ENCODE data around the gene DHTKD1. TPM values are rescaled to one million over a fixed set of nuclear protein-coding genes. Genes with fewer than 3 reads are reported as not detected.

DHTKD1 gene
- total and polyA plus RNA-seq, 10 of the 15 experiments (the other 5 are each of a cell fraction or from before 2014, with no cell fraction given): 11.3 to 35.0 (median 26.9) TPM

- SMC1A ChIA-PET (ENCODE audit: uncharacterized antibody, unreplicated experiment): interaction anchor here (0.7 to 4.0 kb wide), 11 partner anchors 8 to 79 kb away, joined by 3 to 31 read pairs (median 3); partner anchors contain the start of gene DHTKD1
- DNase-seq (ENCODE audit: low read depth, low spot score) (peak; percentile 69), FAIRE-seq (peak; percentile 56), ATAC-seq (peak; percentile 51)
- no peaks in the 10 kb centered on the region for H3K9me3 ChIP-seq (replicated peaks; ENCODE audit: control insufficient read depth, insufficient read depth, low read length)
- no peaks in the 10 kb centered on the region for H3K27me3 ChIP-seq (replicated peaks in 1 of 2; ENCODE audit: control insufficient read depth in 2 of 2, insufficient read depth in 2 of 2, low read length in 1 of 2)
- no peaks in the 10 kb centered on the region for H4K20me1 ChIP-seq (ENCODE audit: control insufficient read depth, insufficient read depth)
- in situ Hi-C loops (cut with MboI): loop anchor here (10.0 kb wide), 1 partner anchor 874 kb away; no protein-coding TSS in a partner anchor
- peak overlapping the region; percentile 81 for H2AFZ ChIP-seq (ENCODE audit: control insufficient read depth, low read depth, low read length)
- H3K9ac ChIP-seq (ENCODE audit: control insufficient read depth, insufficient read depth, low read length): peak overlapping the region; percentile 61
- H3K4me3 ChIP-seq: peak overlapping the region; percentile 43; the same call in 1 of the 2 replicates
- H3K27ac ChIP-seq (ENCODE audit: control insufficient read depth, insufficient read depth): peak overlapping the region; percentile 88
- BruUV-seq (replicated peaks): no TSS peak
- H3K4me1 ChIP-seq (ENCODE audit: control insufficient read depth, insufficient read depth, low read length): peaks cover 53% of the 10 kb centered on the region
- POLR2A ChIA-PET: interaction anchor here (1.2 to 2.0 kb wide), 3 partner anchors 21 to 75 kb away, joined by 6 to 10 read pairs (median 7); no protein-coding TSS in a partner anchor
- no peaks in the 10 kb centered on the region for H3K79me2 ChIP-seq (ENCODE audit: control insufficient read depth, insufficient read depth, low read length)
- CTCF ChIA-PET: no interaction called here
- under 1% methylated on average over 8 of the region's 8 CpGs for WGBS (ENCODE audit: insufficient coverage, insufficient replicate concordance, low lambda C conversion rate, missing lambda C conversion rate)
- no peaks in the 10 kb centered on the region for H3K36me3 ChIP-seq (ENCODE audit: control insufficient read depth in 2 of 2, insufficient read depth in 2 of 2, low read length in 1 of 2)
- H3K4me2 ChIP-seq (ENCODE audit: control insufficient read depth, insufficient read depth): peak overlapping the region; percentile 59
- intact Hi-C loops (cut with micrococcal nuclease; ENCODE audit: unreplicated experiment): no loop called here
- RAD21 ChIA-PET (ENCODE audit: unreplicated experiment): interaction anchor here (0.7 to 1.6 kb wide), 5 partner anchors 21 to 349 kb away, joined by 3 to 7 read pairs (median 4); no protein-coding TSS in a partner anchor
- TF ChIP-seq BHLHE40 (IDR thresholded peaks at IDR 0.05; ENCODE audit: borderline replicate concordance in 1 of 2, low read depth in 2 of 2, low read length in 1 of 2) (peak in 1 of 2 experiments; percentile 59; a peak in 2 of 4 replicates), RB1 (IDR thresholded peaks at IDR 0.05; ENCODE audit: borderline replicate concordance) (no peak), YBX1 (IDR thresholded peaks at IDR 0.05) (no peak), FOXM1 (IDR thresholded peaks at IDR 0.05; ENCODE audit: low read depth, low read length) (peak; percentile 63), ASH2L (IDR thresholded peaks at IDR 0.05; ENCODE audit: borderline replicate concordance, low read depth) (no peak), WRNIP1 (IDR thresholded peaks at IDR 0.05; ENCODE audit: borderline replicate concordance, low read depth, low read length) (no peak), ZNF687 (IDR thresholded peaks at IDR 0.05) (0 out of 2 replicates have a peak, but pooled peaks have one; percentile 30), TCF7 (IDR thresholded peaks at IDR 0.05; ENCODE audit: borderline replicate concordance) (no peak), JUNB (IDR thresholded peaks at IDR 0.05) (peak; percentile 88), NR2C1 (IDR thresholded peaks at IDR 0.05) (no peak), DPF2 (IDR thresholded peaks at IDR 0.05) (peak; percentile 61; the same call in 1 of the 2 replicates), RELA (IDR thresholded peaks at IDR 0.05; ENCODE audit: borderline replicate concordance, partially characterized antibody) (no peak), REST (IDR thresholded peaks at IDR 0.05; ENCODE audit: low read depth, low read length) (no peak), ATF2 (IDR thresholded peaks at IDR 0.05; ENCODE audit: low read length) (peak; percentile 74; the same call in 1 of the 2 replicates), CREM (IDR thresholded peaks at IDR 0.05; ENCODE audit: low read depth) (peak; percentile 68)
Measured at GRCh38 chr10:12048547-12048946, 20.2 kb upstream of the DHTKD1 start.
